Gastrocnemius medialis (tissue), 4 donors: ENCODE data around the gene P2RY2. TPM values are rescaled to one million over a fixed set of nuclear protein-coding genes. Genes with fewer than 3 reads are reported as not detected.

ENCODE experiments used
- ATAC-seq, 2 donors: fragments of 150-250 bp; one replicate each; pipeline ENCODE4 v1.9.1; 2016
- DNase-seq, 2 donors: peaks; one replicate each; pipeline ENCODE4 v3.0.0-alpha.2; 2019
- H3K27ac ChIP-seq, 4 donors: fragments of 200-600 bp; sonication (generic); 1 replicate in 1 of 4; 2 replicates in 3 of 4; pipeline ENCODE4 v1.5.1; 2016 to 2018; ENCODE audit warnings: mild to moderate bottlenecking in 2 of 4, moderate library complexity in 1 of 4
- H3K27me3 ChIP-seq, 3 donors: fragments of 200-600 bp; sonication (generic) in 2 of 3; 1 replicate in 1 of 3; 2 replicates in 2 of 3; pipeline versions ENCODE4 v1.5.1 to v1.6.0; 2016 to 2019; ENCODE audit warnings: mild to moderate bottlenecking in 1 of 3, moderate library complexity in 1 of 3
- H3K36me3 ChIP-seq, 2 donors: fragments of 200-600 bp; sonication (generic) in 1 of 2; one replicate each; pipeline ENCODE4 v1.5.1; 2017 to 2018
- H3K4me1 ChIP-seq, 2 donors: fragments of 200-600 bp; sonication (generic) in 1 of 2; one replicate each; pipeline ENCODE4 v1.5.1; 2016 to 2017; ENCODE audit warnings: mild to moderate bottlenecking in 2 of 2
- H3K4me3 ChIP-seq, 4 donors: fragments of 200-600 bp; sonication (generic) in 3 of 4; 1 replicate in 1 of 4; 2 replicates in 3 of 4; pipeline ENCODE4 v1.5.1; 2016 to 2019; ENCODE audit warnings: mild to moderate bottlenecking in 2 of 4
- H3K9me3 ChIP-seq, 3 donors: fragments of 200-600 bp; sonication (generic) in 2 of 3; 1 replicate in 1 of 3; 2 replicates in 2 of 3; pipeline ENCODE4 v1.5.1; 2016 to 2019
- POLR2A ChIP-seq, 2 donors: fragments of 450-650 bp; IDR thresholded peaks; one replicate each; pipeline ENCODE4 v1.6.1; 2017; ENCODE audit warnings: antibody characterized with exemption in 2 of 2, mild to moderate bottlenecking in 2 of 2, moderate library complexity in 2 of 2
- in situ Hi-C, 4 donors: fragments of 200-750 bp; cut with MboI; loops; one replicate each; pipeline versions ENCODE4 v1.15.0 to v1.8.0; 2017; ENCODE audit warnings: low sequenced_read_pairs in 4 of 4
- intact Hi-C: fragments of 100-400 bp; cut with DNase I; formaldehyde crosslinking; loops from one replicate; pipeline ENCODE4 v1.15.1; 2023; ENCODE audit warnings: low total_unique reads
- total RNA-seq, 4 donors: library from RNA; depleted of rRNA; stranded (reverse); fragments of >200 nt; gene quantifications; one replicate each; pipeline versions ENCODE4 v1.1.0 to v1.2.3, GENCODE V29; 2016
- TF ChIP-seq, protein P1 (sequence below), 5 experiments: fragments of 450-650 bp in 3 of 5; fragments of 200-600 bp in 2 of 5; sonication (generic) in 2 of 5; IDR thresholded peaks in 4 of 5; conservative IDR thresholded peaks in 1 of 5; 1 replicate in 4 of 5; 2 replicates in 1 of 5; pipeline ENCODE4 v1.5.1; 2016 to 2019; ENCODE audit warnings: antibody characterized with exemption in 5 of 5, mild to moderate bottlenecking in 3 of 5, moderate library complexity in 3 of 5

P2RY2 gene
- 10 to 100 TPM; 21.8 to 52.6 (median 44.5) TPM for total RNA-seq

DNA sequence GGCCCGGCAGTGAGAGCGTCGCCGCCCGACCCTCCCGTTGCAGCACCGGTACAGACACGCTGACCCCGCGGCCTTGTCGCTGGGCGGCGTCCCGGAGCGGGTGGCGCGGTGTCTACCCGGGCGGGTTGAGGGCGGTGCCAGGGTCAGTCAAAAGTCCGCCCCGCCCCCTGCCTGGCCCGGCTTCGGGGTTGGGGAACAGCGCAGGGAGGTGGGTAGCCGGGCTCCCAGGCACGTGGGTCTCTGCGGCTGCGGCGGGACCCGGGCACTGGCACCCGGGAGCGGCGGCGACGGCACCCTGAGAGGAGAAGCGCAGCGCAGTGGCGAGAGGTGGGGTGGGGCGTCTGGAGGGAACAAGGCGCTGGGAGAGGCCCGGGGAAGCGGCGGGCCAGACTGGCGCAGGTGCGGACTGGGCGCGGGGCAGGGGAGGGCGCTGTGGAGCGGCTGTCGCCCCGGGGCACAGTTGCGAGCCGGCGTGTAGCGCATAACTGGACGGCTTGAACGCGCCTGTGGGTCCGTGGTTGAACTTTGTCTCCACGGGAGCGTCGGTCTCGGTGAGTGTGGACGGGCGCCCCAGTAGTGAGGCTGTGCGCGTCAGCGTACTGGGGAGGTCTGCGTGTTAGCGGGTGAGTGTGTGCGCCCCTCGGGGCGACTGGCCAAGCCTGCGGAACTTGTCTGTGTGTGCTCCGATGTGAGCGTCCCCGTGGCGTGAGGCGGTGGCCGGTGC, at the start of gene P2RY2:
Gene P2RY2 (plus strand): TSS at position 176 of the 724 bp plus-strand sequence. CDS start 15,879 bp downstream, outside the sequence.
- Histone ChIP-seq H3K36me3 (no peaks in the 10 kb centered on the region), H3K9me3 (no peaks in the 10 kb centered on the region), H3K4me3 (peak within 1 kb of the TSS; percentile 62 to 78 (median 70)), H3K4me1 (peaks cover 72 to 85% of the 10 kb centered on the region in 2 donors), H3K27ac (peak within 1 kb of the TSS; percentile 85 to 97 (median 94)), H3K27me3 (no peaks in the 10 kb centered on the region)
- in situ Hi-C loops (no loop called here), intact Hi-C loops (loop anchor here (1.0 kb wide), 1 partner anchor 18 kb away; no protein-coding TSS in a partner anchor)
- DNase-seq = peak; percentile 74 to 93
- ATAC-seq = peak; percentile 47 to 70
- peak; percentile 88 to 91 for TF ChIP-seq POLR2A (IDR thresholded peaks at IDR 0.05)
- TF ChIP-seq, protein P1, sequence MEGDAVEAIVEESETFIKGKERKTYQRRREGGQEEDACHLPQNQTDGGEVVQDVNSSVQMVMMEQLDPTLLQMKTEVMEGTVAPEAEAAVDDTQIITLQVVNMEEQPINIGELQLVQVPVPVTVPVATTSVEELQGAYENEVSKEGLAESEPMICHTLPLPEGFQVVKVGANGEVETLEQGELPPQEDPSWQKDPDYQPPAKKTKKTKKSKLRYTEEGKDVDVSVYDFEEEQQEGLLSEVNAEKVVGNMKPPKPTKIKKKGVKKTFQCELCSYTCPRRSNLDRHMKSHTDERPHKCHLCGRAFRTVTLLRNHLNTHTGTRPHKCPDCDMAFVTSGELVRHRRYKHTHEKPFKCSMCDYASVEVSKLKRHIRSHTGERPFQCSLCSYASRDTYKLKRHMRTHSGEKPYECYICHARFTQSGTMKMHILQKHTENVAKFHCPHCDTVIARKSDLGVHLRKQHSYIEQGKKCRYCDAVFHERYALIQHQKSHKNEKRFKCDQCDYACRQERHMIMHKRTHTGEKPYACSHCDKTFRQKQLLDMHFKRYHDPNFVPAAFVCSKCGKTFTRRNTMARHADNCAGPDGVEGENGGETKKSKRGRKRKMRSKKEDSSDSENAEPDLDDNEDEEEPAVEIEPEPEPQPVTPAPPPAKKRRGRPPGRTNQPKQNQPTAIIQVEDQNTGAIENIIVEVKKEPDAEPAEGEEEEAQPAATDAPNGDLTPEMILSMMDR (IDR thresholded peaks at IDR 0.05 in 4 of 5, conservative IDR thresholded peaks at IDR 0.05 in 1 of 5) = peak; percentile 64 to 79 (median 69)

DNA sequence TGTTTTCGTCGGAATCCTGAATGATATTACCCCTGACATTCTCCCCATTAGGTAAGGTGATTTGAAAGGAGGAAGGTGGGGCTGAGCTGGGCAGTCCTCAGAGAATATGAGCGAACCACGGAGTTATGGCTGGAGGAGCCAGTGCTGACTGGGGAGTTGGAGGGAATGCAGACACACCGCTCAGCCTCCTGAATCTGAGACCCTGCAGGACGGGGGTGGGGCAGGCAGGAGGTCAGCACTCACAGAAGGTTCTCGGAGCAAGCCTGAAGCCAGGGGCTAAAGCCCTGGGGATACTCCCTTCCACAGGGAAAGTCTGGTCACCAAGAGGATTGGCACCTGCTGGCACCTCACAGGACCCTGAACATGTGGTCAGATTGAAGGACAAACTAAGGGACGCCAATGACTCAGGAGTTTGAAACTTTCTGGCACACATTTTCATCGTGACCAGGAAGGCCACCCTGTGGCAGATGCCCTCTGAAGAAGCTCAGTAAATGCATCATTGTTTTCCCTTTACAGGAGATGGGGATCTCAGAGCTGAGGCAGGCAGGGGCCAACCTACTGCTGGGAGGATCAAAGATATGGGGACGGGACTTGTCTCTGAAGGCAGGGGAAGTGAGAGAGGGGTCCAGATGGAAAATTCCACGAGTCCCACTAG, 49.0 kb upstream of the P2RY2 start:
- Histone ChIP-seq H3K4me1 (peaks cover 15 to 17% of the 10 kb centered on the region in 2 donors), H3K36me3 (no peaks in the 10 kb centered on the region), H3K9me3 (no peaks in the 10 kb centered on the region), H3K4me3 (no peak overlapping the region), H3K27me3 (no peaks in the 10 kb centered on the region), H3K27ac (peak overlapping the region in 3 of 4 donors; percentile 36 to 63 (median 40))
- DNase-seq (peak in 1 of 2 donors; percentile 70), ATAC-seq (peak; percentile 70 to 82)
- in situ Hi-C loops = no loop called here
- intact Hi-C loops = no loop called here
- TF ChIP-seq, protein P1 (IDR thresholded peaks at IDR 0.05 in 4 of 5, conservative IDR thresholded peaks at IDR 0.05 in 1 of 5) = no peak
- TF ChIP-seq POLR2A (IDR thresholded peaks at IDR 0.05) = no peak

DNA sequence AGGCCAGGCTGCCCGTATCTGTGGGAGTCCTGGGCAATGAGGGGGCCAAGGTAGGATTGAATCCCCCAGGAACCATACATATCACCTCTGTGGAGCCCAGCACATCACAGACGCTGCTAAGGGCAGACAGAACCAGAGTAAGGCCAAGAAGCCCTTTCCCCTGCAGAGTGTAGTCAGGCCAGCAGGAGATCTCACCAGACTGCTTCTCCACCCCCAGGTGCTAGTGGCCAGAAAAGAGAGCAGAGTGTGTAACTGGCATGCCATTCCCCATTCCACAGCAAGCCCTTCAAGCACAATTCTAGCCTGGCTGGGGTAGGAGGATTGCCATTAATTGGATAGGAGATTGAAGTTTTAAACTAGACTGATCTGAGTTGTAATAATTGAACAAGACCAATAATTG, 47.9 kb upstream of the P2RY2 start:
- in situ Hi-C loops = loop anchor here in 3 of 4 donors (10.0 kb wide), 2 partner anchors 245 to 445 kb away; no protein-coding TSS in a partner anchor

DNA sequence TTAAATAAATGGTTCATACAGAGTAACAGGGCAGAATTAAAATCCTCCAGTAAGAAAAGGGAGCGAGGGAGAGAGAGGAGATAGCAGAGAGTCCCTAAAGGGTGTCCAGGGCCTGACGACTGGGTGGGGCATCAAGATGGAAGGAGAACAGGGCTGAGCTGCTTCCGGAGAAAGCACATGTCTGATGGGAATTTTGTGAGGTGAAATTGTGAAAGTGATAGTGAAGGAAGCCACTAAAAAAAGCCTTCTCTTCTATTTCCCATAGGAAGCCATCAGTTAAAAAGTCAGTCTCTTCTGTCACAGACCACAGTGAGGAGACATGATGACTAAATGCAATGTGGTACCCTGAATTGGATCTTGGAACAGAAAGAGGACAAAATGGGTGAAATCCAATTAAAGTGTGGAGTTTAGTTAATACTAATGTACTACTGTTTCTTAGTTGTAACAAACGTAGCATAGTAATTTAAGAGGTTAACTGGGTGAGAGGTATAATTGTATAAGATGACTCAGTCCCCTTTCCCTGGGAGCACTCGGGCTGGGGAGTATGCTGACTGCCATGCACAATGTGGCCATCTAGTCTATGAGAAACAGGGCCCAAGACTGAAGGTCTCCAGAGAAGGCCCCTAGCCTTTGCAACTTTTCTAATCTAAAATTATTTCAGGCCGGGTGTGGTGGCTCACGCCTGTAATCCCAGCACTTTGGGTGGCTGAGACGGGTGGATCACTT, 46.5 kb upstream of the P2RY2 start:
- Histone ChIP-seq H3K9me3 (no peaks in the 10 kb centered on the region), H3K4me1 (peaks cover 17 to 19% of the 10 kb centered on the region in 2 donors), H3K27ac (peak overlapping the region in 3 of 4 donors; percentile 18 to 33 (median 29)), H3K36me3 (no peaks in the 10 kb centered on the region), H3K4me3 (no peak overlapping the region), H3K27me3 (no peaks in the 10 kb centered on the region)
- in situ Hi-C loops = loop anchor here in 3 of 4 donors (10.0 kb wide), 2 partner anchors 247 to 447 kb away; no protein-coding TSS in a partner anchor
- ATAC-seq (no peak), DNase-seq (peak in 1 of 2 donors; percentile 5)
- no peak for TF ChIP-seq POLR2A (IDR thresholded peaks at IDR 0.05)
- TF ChIP-seq, protein P1 (IDR thresholded peaks at IDR 0.05 in 4 of 5, conservative IDR thresholded peaks at IDR 0.05 in 1 of 5) = no peak
- intact Hi-C loops = loop anchor here (1.0 kb wide), 1 partner anchor 49 kb away; no protein-coding TSS in a partner anchor

More for the DNA sequence above, 47.9 kb upstream of the P2RY2 start:
- TF ChIP-seq POLR2A (IDR thresholded peaks at IDR 0.05) = no peak
- Histone ChIP-seq H3K27me3 (no peaks in the 10 kb centered on the region), H3K36me3 (no peaks in the 10 kb centered on the region), H3K27ac (peak overlapping the region in 2 of 4 donors; percentile 40 to 63), H3K4me3 (no peak overlapping the region), H3K4me1 (peaks cover 17 to 19% of the 10 kb centered on the region in 2 donors), H3K9me3 (no peaks in the 10 kb centered on the region)
- intact Hi-C loops = no loop called here
- no peak for ATAC-seq
- DNase-seq = no peak
